ENCODE data around the gene ENPP3.
"Not testable (repeated sequence)": the region's sequence is repeated elsewhere in the genome, so short reads cannot be mapped to it uniquely, and the experiment has no call there.

Gene ENPP3

GRCh38 chr6:131687022-131687421, 49.9 kb downstream of the ENPP3 start:
- DNase-seq = no peak

- no peak for DNase-seq
Measured at GRCh38 chr6:131688286-131688685, 51.2 kb downstream of the ENPP3 start.

GRCh38 chr6:131692031-131692430, 54.9 kb downstream of the ENPP3 start:
- no peak for DNase-seq

GRCh38 chr6:131692589-131692988, 55.5 kb downstream of the ENPP3 start:
- no peak for DNase-seq

DNA sequence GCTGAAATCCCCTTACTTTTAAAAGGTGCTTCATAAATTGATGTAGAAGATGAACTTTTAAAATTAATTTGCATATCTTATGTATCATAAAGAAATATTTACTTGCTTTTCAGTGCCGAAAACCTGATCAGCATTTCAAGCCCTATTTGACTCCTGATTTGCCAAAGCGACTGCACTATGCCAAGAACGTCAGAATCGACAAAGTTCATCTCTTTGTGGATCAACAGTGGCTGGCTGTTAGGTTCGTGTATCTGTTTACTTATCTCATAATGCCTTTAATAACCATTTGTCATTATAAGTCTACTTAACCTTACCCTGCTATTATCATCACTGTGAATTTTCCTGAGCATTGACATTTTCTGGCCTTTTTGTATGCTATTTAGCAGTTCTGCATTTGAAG, 56.3 kb downstream of the ENPP3 start:
- DNase-seq = no peak

- DNase-seq = peak; percentile 55
Measured at GRCh38 chr6:131694832-131695426, 57.8 kb downstream of the ENPP3 start.

GRCh38 chr6:131696956-131697355, 59.9 kb downstream of the ENPP3 start:
- DNase-seq = no peak

- DNase-seq = not testable (repeated sequence)
Measured at GRCh38 chr6:131700851-131701250, 63.7 kb downstream of the ENPP3 start.

DNA sequence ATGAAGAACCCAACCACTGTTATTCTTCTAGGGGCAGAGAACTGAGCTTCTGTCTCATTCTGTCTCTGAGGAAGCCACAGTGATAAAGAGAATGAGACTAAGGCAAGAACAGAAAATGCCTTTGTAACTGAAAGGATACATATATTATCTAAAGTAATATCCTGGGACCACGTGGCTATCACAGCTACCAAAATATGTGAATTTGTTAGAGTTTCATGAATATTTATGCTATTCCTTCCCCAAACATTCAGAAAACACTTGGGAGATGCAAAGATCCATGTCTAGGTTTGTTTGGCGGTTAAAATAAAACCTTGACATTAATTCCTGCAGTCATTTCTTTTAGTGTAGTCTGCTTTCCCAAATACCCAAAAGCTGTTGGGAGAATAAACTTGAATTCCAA, 66.8 kb downstream of the ENPP3 start:
- DNase-seq = not testable (repeated sequence)

DNA sequence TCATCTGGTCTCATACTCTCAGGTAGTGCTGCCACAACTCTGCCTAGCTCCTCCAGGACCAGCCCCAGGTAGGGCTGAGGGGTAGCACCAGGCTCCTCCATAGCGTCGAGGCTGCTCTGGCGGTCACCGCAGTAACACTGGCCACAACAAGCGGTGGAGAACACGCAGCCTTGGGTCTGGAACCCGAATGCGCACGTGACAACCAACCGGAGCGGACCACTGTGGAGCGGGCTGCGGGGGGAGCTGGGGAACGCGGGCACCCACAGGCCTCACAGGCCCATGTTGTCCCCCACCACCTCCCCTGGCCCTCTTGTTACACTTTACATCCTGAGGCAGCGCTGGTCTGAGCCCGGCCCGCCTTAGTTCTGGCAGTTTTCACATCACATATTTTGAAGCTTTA, 73.8 kb downstream of the ENPP3 start, which contains the start of gene CTAGE9:
Gene CTAGE9 (minus strand): TSS at position 101 of the 400 bp plus-strand sequence. CDS start 0 bp downstream, at position 101.
- DNase-seq = not testable (repeated sequence)

DNA sequence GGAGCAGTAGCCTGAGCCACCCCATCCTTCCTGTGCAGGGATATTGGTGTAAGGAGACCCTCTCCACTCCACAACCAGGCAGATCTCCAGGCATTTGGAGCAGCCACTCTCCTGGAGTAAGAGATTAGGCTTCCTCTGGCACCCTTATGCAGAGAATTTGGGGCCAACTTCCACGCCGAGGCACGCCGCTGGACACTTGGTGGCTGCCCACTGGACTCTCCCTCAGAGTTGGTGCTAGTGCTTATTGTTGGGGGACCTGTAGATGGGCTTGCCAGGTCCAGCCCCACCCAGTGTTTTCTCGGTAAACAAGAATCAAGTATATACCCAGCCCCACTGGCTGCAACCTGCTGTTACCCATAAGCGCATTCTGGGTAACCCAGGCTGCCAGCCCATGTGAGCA, 78.5 kb downstream of the ENPP3 start:
- not testable (repeated sequence) for DNase-seq

GRCh38 chr6:131717836-131718542, 80.9 kb downstream of the ENPP3 start:
- no peak for DNase-seq

DNA sequence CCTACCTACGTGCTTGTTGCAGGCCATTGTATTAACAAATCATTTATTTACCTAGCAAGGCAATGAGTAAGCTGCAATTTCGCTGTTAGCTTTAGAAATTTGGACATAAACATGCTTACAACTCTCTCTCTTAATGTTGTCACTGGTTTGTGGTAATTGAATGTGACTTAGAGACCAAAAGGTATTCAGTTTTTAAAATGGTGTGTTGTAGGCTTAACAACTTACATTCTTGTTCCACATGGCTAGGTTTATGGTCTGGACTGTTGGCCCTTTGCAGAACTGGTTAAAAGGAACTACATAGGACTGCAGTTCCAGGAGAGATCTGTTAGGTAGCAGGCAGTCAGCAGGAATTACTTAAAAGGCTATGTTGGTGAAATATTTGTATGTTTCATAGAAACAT, 84.1 kb downstream of the ENPP3 start:
- DNase-seq = no peak

DNA sequence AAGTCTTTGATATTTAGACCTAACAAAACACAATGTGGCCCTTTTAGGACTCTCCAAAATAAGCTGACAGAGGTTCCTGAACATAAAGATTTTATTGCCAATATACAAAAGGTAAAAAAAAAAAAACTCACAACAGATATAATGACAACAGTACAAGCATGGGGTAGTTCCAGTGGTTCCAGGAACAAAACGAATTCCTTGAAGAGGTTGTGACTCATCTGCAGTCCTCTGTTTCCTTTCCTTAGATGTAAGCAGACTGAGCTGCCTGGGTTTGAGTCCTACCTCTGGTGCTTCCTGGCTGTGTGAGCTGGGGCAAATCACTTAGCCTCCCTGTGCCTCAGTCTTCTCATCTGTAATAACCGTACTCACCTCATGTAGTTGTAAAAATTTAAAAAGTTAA, 87.0 kb downstream of the ENPP3 start:
- no peak for DNase-seq

DNA sequence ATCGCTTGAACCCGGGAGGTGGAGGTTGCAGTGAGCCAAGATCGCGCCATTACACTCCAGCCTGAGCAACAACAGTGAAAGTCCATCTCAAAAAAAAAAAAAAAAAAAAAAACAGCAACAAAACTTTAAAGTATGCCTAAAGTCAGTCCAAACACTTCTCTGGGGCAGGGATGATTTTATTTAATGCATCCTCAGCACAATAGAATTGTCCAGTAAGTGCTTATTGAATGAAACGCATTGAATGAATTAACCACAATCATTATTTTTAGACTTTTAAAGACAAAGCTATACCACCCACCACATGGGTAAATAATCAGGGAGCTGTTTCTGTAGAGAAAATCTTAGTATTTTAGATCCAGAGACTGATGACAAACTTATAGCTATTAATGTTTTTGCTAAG, 90.4 kb downstream of the ENPP3 start:
- DNase-seq = no peak

DNA sequence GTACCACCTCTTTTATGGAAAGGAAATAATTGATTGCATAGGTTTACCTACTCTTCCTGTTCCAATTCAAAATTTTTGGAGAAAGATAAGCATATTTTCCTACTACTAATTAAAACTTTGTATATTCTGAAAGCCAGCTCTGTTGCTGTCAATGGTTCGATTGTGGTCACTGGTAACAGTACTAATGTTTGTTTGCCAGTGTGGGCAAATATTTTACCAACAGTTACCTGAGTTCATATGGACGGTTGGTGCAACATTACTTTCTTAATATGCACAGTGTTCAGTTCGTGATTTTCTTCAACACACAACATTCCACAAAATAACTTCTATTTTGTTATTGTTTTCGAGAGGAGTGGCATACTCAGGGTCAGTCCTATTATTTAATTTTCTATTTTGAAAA, 90.8 kb downstream of the ENPP3 start:
- no peak for DNase-seq

- DNase-seq = no peak
Measured at GRCh38 chr6:131728296-131728939, 91.3 kb downstream of the ENPP3 start.

DNA sequence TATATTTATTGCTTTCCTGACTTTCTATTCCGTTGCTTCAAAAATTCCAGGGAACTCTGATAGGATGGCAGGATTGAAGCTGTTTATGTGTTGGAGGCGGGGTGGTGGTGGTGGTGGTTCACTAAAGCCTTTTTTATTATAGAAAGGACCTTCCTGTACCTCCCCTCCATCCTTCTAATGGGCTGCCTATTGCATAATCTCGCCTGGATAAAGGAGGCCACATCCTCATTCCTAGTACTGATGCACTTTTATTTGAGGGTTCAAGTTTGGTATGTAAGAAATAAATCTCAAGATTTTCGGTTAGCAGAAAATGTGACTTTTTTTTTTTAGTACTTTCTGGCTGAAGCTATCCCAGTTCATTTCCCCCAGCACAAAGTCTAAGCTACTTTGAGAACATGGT, 92.4 kb downstream of the ENPP3 start:
- no peak for DNase-seq

DNA sequence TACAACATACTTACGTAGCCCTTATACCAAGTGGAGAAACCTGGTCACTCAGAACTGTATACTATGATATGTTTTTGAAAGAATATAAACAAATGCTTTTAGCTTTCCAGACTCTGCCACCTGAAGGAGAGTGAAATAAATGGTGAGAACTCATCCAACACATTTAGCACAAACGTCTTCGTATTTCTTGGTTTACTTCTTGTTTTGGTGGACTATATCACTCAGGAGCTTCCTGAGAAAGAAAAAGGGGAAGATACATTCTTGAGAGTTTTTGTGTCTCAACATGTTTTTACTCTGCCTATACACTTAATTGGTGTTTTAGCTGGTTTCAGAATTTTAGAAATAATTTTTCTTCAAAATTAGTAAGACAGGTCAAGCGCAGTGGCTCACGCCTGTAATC, 93.2 kb downstream of the ENPP3 start:
- DNase-seq = no peak

- no peak for DNase-seq
Measured at GRCh38 chr6:131731224-131731623, 94.1 kb downstream of the ENPP3 start.

- DNase-seq = peak; percentile 31
Measured at GRCh38 chr6:131733376-131734016, 96.4 kb downstream of the ENPP3 start.

GRCh38 chr6:131736003-131736596, 99.0 kb downstream of the ENPP3 start:
- no peak for DNase-seq

GRCh38 chr6:131736811-131737210, 99.7 kb downstream of the ENPP3 start:
- no peak for DNase-seq
